ENCODE results near the gene RUVBL2. TPM values are rescaled to one million over a fixed set of nuclear protein-coding genes. Genes with fewer than 3 reads are reported as not detected.

RUVBL2 gene
- total RNA-seq, 4 donors from 2014 or later: 69.4 to 96.5 (median 84.2) TPM

GRCh38 chr19:48961051-48961649 is 32.5 kb upstream of the RUVBL2 start:
- 78 to 82% methylated on average over 9 of the region's 19 CpGs for WGBS, 2 donors (ENCODE audit: low coverage in 1 of 2)
- H3K27me3 ChIP-seq: no peaks in the 10 kb centered on the region
- H3K4me1 ChIP-seq: peaks cover 0 to 35% (median 16%) of the 10 kb centered on the region in 3 donors
- no peak for TF ChIP-seq CTCF (IDR thresholded peaks at IDR 0.05)
- TF ChIP-seq POLR2A (IDR thresholded peaks at IDR 0.05): no peak
- no peak for TF ChIP-seq EP300 (IDR thresholded peaks at IDR 0.05)
- H3K9me3 ChIP-seq: no peaks in the 10 kb centered on the region
- no peak overlapping the region for H3K4me3 ChIP-seq
- peak overlapping the region in 3 of 4 donors; percentile 2 to 95 (median 93) for H3K27ac ChIP-seq
- H3K36me3 ChIP-seq: peaks cover 0 to 18% of the 10 kb centered on the region in 2 donors
- no peak for ATAC-seq

- no peaks in the 10 kb centered on the region for H3K9me3 ChIP-seq
- ATAC-seq: no peak
- H3K27ac ChIP-seq: peak overlapping the region in 3 of 4 donors; percentile 93 to 95 (median 93)
- peaks cover 0 to 37% (median 21%) of the 10 kb centered on the region in 3 donors for H3K4me1 ChIP-seq
- 68% methylated on average over 5 of the region's 12 CpGs; no CpG with 5 or more reads in 1 of the 2 donors for WGBS, 2 donors (ENCODE audit: low coverage in 1 of 2)
- no peak overlapping the region for H3K4me3 ChIP-seq
- TF ChIP-seq EP300 (IDR thresholded peaks at IDR 0.05) (no peak), POLR2AphosphoS5 (IDR thresholded peaks at IDR 0.05) (no peak), CTCF (IDR thresholded peaks at IDR 0.05) (no peak), POLR2A (IDR thresholded peaks at IDR 0.05) (no peak)
- no peaks in the 10 kb centered on the region for H3K27me3 ChIP-seq
- H3K36me3 ChIP-seq: peaks cover 0 to 19% of the 10 kb centered on the region in 2 donors
Measured at GRCh38 chr19:48961673-48962028, 32.0 kb upstream of the RUVBL2 start.

- peaks cover 0 to 25% of the 10 kb centered on the region in 2 donors for H3K36me3 ChIP-seq
- TF ChIP-seq POLR2AphosphoS5 (IDR thresholded peaks at IDR 0.05): no peak
- no peak for TF ChIP-seq EP300 (IDR thresholded peaks at IDR 0.05)
- peak in 1 of 2 donors; percentile 13 for TF ChIP-seq POLR2A (IDR thresholded peaks at IDR 0.05)
- TF ChIP-seq CTCF (IDR thresholded peaks at IDR 0.05): no peak
- H3K4me1 ChIP-seq: peaks cover 0 to 43% (median 24%) of the 10 kb centered on the region in 3 donors
- 61 to 65% methylated on average over 3 to 19 of the region's 22 CpGs for WGBS, 2 donors (ENCODE audit: low coverage in 1 of 2)
- peak overlapping the region in 3 of 4 donors; percentile 93 to 95 (median 93) for H3K27ac ChIP-seq
- no peaks in the 10 kb centered on the region for H3K9me3 ChIP-seq
- H3K27me3 ChIP-seq: no peaks in the 10 kb centered on the region
- H3K4me3 ChIP-seq: no peak overlapping the region
- no peak for ATAC-seq
Measured at GRCh38 chr19:48962029-48962848, 31.4 kb upstream of the RUVBL2 start.

GRCh38 chr19:48962849-48963165 is 30.9 kb upstream of the RUVBL2 start:
- Histone ChIP-seq H3K9me3 (no peaks in the 10 kb centered on the region), H3K27ac (peak overlapping the region in 3 of 4 donors; percentile 93 to 95 (median 93)), H3K36me3 (peaks cover 0 to 27% of the 10 kb centered on the region in 2 donors), H3K4me1 (peaks cover 0 to 49% (median 28%) of the 10 kb centered on the region in 3 donors), H3K27me3 (no peaks in the 10 kb centered on the region), H3K4me3 (no peak overlapping the region)
- no peak for TF ChIP-seq POLR2A (IDR thresholded peaks at IDR 0.05)
- TF ChIP-seq CTCF (IDR thresholded peaks at IDR 0.05): no peak
- TF ChIP-seq EP300 (IDR thresholded peaks at IDR 0.05): no peak
- no peak for TF ChIP-seq POLR2AphosphoS5 (IDR thresholded peaks at IDR 0.05)
- no peak for ATAC-seq
- 45% methylated on average over 3 of the region's 7 CpGs; no CpG with 5 or more reads in 1 of the 2 donors for WGBS, 2 donors (ENCODE audit: low coverage in 1 of 2)

Data from gastroesophageal sphincter (tissue), 4 donors.